GM21717 (cell line): ENCODE results near the gene CPN2.

ENCODE experiments used
- ATAC-seq: cut with Tn5 transposase; IDR thresholded peaks from one replicate; pipeline ENCODE4 v1.9.1; 2021; ENCODE audit warnings: mild to moderate bottlenecking, moderate library complexity; ENCODE audit not compliant: unreplicated experiment

The CPN2 gene

GRCh38 chr3:194354315-194354714 lies 3.2 kb upstream of the CPN2 start:
- ATAC-seq = no peak

GRCh38 chr3:194352667-194353246 lies 1.6 kb upstream of the CPN2 start:
- no peak for ATAC-seq

GRCh38 chr3:194351952-194352536 lies 916 bp upstream of the CPN2 start:
- no peak for ATAC-seq

- ATAC-seq = no peak
These were observed 429 bp downstream of the CPN2 start for GRCh38 chr3:194350726-194351071.

GRCh38 chr3:194348354-194348753 lies 2.8 kb downstream of the CPN2 start:
- no peak for ATAC-seq

- ATAC-seq = no peak
These were observed 4.5 kb downstream of the CPN2 start for GRCh38 chr3:194346621-194347020.

GRCh38 chr3:194346035-194346434 lies 5.1 kb downstream of the CPN2 start:
- no peak for ATAC-seq

GRCh38 chr3:194344012-194344411 lies 7.1 kb downstream of the CPN2 start:
- peak; percentile 66 for ATAC-seq

GRCh38 chr3:194343561-194343893 lies 7.6 kb downstream of the CPN2 start:
- no peak for ATAC-seq

GRCh38 chr3:194342861-194343560 lies 8.1 kb downstream of the CPN2 start:
- ATAC-seq = no peak

GRCh38 chr3:194340757-194341400 lies 10.2 kb downstream of the CPN2 start:
- no peak for ATAC-seq

- ATAC-seq = no peak
These were observed 11.3 kb downstream of the CPN2 start for GRCh38 chr3:194339840-194340239.

- no peak for ATAC-seq
These were observed 11.8 kb downstream of the CPN2 start for GRCh38 chr3:194339356-194339755.

GRCh38 chr3:194337965-194338753 lies 13.0 kb downstream of the CPN2 start:
- ATAC-seq = no peak

GRCh38 chr3:194336601-194337355 lies 14.3 kb downstream of the CPN2 start:
- ATAC-seq = no peak

GRCh38 chr3:194333981-194334320 lies 17.2 kb downstream of the CPN2 start:
- ATAC-seq = no peak

GRCh38 chr3:194333212-194333980 lies 17.7 kb downstream of the CPN2 start:
- ATAC-seq = peak; percentile 85

- ATAC-seq = no peak
These were observed 18.3 kb downstream of the CPN2 start for GRCh38 chr3:194332858-194333211.

GRCh38 chr3:194330579-194330978 lies 20.5 kb downstream of the CPN2 start:
- no peak for ATAC-seq

GRCh38 chr3:194330160-194330559 lies 21.0 kb downstream of the CPN2 start:
- ATAC-seq = no peak
